Measurements from ENCODE around the gene AFG3L2.
"Not testable (repeated sequence)": the region's sequence is repeated elsewhere in the genome, so short reads cannot be mapped to it uniquely, and the experiment has no call there.

Gene AFG3L2

GRCh38 chr18:12394428-12394827 is 17.4 kb upstream of the AFG3L2 start:
- DNase-seq = peak; percentile 30

- DNase-seq = no peak
Measured at GRCh38 chr18:12393998-12394397, 17.0 kb upstream of the AFG3L2 start.

GRCh38 chr18:12393510-12393909 is 16.5 kb upstream of the AFG3L2 start:
- DNase-seq = no peak

DNA sequence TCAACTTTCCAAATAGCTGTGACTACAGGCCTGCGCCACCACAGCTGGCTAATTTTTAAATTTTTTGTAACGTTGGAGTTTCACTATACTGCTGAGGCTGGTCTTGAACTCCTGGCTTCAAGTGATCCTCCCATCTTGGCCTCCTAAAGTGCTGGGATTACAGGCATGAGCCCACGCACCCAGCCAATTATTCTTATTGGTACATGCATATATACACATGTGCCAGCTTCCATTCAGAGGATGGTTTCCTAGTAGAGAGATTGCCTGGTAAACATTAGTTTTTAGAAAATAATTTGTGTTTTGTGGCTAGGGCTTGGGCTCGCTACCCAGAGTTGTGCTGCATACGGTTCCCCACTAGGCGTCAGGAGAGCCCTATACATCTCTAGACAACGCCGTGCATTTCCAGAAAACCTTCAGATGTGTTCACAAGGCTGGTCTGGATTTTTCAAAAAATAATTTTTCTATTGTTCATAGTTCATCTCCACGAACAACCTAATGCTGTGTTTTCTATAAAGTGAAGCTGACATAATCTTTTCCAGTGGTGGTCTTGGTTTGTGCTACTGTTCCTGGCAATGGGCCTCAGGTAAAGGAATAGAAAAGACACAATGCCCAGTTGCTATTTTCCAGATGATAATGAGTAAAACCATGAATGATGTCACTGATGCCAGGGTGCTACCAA is 14.6 kb upstream of the AFG3L2 start:
- peak; percentile 61 for DNase-seq

DNA sequence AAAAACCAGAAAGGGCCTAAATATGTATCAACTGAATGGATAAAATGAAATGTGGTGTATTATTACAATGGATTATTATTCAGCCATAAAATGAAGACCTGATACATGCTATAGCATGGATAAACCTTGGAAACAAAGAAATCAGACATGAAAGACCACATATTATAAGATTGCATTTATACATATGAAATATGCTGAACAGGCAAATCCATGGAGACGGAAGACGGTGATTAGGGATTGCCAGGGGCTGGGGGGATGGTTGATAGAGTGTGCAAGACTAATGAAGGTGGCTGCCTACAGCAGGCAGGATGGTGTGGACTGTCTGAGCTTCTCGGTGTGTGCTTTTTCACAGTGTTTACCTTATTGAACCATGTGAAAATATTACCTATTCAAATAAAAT is 11.4 kb upstream of the AFG3L2 start:
- DNase-seq = no peak

DNA sequence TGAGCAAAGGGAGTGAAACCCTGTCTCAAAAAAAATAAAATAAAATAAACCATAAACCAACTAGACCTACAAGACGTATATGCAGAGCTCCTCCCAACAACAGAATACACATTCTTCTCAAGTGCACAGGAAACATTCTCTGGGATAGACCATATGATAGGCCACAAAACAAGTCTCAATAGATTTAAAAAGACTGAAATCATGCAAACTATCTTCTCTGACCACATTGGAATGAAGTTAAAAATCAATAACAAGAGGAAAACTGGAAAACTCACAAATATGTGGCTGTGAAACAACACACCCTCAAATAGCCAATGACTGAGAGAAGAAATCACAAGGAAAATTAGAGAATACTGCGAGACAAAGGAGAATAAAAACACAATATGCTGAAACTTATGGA is 7.2 kb upstream of the AFG3L2 start:
- DNase-seq = no peak

- DNase-seq = not testable (repeated sequence)
Measured at GRCh38 chr18:12383759-12384158, 6.7 kb upstream of the AFG3L2 start.

GRCh38 chr18:12382221-12382814 is 5.3 kb upstream of the AFG3L2 start:
- not testable (repeated sequence) for DNase-seq

DNA sequence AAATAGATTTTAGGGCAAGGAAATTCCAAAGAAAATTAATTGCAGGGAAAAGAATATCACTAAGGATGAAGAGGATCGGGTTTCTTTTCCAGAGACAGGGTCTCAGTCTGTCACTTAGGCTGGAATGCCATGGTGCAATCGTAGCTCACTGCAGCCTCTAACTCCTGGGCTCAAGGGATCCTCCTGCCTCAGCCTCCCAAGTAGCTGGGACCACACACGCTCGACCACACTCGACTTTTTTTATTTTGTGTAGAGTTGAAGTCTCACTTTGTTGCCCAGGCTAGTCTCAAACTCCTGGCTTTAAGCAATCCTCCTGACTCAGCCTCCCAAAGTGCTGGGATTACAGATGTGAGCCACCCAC is 1.2 kb upstream of the AFG3L2 start:
- DNase-seq = not testable (repeated sequence)

- no peak for DNase-seq
Measured at GRCh38 chr18:12377556-12378197, 650 bp upstream of the AFG3L2 start.

- peak; percentile 15 for DNase-seq
Measured at GRCh38 chr18:12376034-12376753, 833 bp downstream of the AFG3L2 start.

GRCh38 chr18:12374401-12374800 is 2.6 kb downstream of the AFG3L2 start:
- no peak for DNase-seq

DNA sequence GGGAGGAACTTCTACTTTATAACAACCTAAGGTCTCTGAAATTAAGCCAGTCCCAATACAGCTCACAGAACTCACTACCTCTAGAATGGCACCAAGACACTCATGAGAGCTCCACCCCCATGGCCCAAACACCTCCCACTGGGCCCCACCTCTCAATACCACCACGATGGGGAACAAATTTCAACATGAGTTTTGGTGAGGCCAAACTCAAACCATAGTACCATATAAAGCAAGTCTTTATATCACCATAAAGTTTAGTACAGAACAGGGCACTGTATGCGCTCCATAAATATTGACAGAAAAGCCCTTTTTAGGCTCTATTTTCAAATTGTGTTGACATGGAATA is 3.3 kb downstream of the AFG3L2 start:
- DNase-seq = no peak

- DNase-seq = no peak
Measured at GRCh38 chr18:12373116-12373770, 3.8 kb downstream of the AFG3L2 start.

GRCh38 chr18:12372406-12372805 is 4.6 kb downstream of the AFG3L2 start:
- DNase-seq = no peak

DNA sequence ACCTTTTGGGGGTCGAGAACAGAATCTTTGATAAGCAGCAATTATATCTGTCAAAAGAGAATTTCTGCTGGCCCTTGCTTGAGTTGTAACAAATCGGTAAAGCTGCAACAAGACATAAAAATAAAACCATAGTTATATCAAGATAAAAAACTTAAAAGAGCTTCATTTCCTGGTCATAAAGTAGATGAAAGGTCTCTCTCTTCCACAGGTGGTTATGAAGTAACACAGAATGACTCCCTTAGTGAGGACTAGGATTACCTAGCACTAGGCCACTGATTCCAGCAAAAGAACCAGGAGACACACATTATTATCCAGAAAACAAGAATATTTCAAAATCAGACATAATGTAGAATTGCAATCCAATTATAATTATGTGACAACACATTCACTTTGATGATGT is 5.4 kb downstream of the AFG3L2 start:
- no peak for DNase-seq

GRCh38 chr18:12369211-12369610 is 7.8 kb downstream of the AFG3L2 start:
- no peak for DNase-seq

DNA sequence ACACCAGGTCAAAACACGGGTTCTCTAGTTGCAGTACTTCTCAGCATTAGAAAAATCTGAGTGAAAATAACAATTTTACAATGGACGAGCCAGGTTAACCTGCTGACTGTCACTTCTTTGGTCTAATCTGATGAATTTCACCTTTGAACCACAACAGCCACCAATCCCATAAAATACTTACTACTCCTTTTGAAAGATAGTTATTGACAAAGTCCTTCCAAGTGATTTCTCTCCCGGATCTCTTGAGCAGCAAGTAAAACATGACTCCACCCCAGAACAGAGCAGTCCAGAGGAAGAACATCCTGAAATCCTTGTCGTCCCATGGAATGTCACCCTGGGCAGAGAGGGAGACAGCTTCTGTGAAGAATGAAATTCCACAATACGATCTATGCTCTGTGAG is 10.2 kb downstream of the AFG3L2 start:
- DNase-seq = no peak

DNA sequence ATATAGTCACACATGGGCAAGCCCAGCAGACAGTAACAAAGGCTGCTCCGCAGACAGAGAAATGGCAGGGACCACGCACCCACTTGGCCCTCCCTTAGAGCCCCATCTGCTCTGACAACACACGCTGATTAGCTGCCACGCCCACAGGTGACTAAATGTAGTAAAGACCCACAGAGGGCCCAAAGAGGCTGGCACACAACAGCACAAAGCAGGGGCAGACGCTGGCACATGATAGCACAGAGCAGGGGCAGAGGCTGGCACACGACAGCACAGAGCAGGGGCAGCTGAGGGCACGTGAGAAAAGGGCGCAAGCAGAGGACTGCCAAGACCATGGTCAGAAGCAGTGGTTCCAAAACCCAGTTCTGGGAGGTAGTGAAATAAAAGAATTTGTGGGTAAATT is 10.6 kb downstream of the AFG3L2 start:
- no peak for DNase-seq

GRCh38 chr18:12362473-12363174 is 14.4 kb downstream of the AFG3L2 start:
- DNase-seq = no peak

DNA sequence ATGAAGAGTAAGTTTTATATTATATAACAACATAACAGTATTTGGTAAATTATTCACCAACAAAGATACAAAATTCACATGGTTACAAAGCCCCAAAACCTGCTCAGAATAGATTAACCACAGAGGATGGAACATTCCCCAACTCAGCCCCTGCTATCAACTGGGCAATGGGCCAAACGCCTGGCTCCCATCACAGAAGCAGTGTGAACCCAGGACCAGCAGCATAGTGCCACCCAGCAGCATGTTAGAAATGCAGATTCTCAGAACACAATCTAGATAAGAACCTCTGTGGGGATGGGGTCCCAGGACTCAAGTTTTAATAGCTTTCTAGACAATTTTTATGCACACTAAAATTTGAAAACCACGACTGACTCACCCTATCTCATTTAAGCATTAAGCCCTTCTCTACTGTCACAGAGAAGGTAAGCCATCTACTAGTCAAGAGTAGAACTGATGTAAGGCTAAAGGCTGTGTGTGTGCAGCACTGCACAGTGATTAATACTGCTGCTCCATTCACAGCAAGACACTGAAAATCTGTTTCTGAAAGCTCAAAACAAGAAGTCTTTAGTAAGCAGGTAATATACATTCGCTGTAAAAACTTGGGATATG is 15.2 kb downstream of the AFG3L2 start:
- DNase-seq = no peak

- DNase-seq = no peak
Measured at GRCh38 chr18:12359515-12359927, 17.5 kb downstream of the AFG3L2 start.

Measured in stimulated activated CD4-positive, alpha-beta T cell treated with anti-CD3 and anti-CD28 coated beads, Interleukin-15, amount 100 ng/mL, for 24 hours (primary cell).